HT1080 (cell line): ENCODE measurements around the gene ADM5. TPM values are rescaled to one million over a fixed set of nuclear protein-coding genes. Genes with fewer than 3 reads are reported as not detected.
"Not testable (repeated sequence)": the region's sequence is repeated elsewhere in the genome, so short reads cannot be mapped to it uniquely, and the experiment has no call there.

Source experiments
- DNase-seq: peaks from one replicate; pipeline ENCODE4 v3.0.0-alpha.2; 2015; ENCODE audit warnings: low read depth
- total RNA-seq: library from RNA; depleted of rRNA; stranded (reverse); fragments of >200 nt; shearing (Covaris generic); gene quantifications from 2 replicates; pipeline ENCODE4 v1.2.3, GENCODE V29; 2014

Gene ADM5
- total RNA-seq, 1 experiment from 2014 or later: 11.1 TPM

DNA sequence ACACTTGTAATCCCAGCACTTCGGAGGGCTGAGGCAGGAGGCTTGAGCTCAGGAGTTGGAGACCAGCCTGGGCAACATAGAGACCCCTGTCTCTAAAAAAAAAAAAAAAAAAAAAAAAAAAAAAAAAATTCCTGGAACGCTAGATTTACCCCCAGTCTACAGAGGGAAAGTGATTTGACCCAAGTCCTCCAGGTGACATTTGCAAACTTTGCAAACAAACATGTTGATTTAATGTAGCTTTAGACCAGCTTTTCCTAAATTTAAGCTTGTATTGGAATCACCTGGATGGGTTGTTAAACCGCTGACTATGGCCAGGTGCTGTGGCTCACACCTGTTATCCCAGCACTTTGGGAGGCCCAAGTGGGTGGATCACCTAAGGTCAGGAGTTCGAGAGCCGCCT lies 10.0 kb downstream of the ADM5 start:
- DNase-seq: no peak

DNA sequence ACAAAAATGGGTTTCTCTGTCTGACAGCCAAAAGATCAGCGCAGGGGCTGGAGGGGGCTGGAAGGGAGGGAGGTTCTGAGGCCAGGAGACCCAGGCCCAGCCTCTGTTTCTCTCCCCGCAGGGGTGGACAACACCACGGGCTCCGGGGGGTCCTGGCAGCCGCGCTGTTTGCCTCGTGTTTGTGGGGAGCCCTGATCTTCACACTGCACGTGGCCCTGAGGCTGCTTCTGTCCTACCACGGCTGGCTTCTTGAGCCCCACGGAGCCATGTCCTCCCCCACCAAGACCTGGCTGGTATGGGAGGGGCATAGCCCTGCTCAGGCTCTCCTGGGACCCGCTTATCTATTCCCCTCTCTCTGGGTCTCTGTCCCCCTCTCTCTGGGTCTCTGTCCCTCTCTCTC lies 11.2 kb downstream of the ADM5 start:
- DNase-seq: no peak

- DNase-seq: no peak
Observed at GRCh38 chr19:49701271-49701786, 11.9 kb downstream of the ADM5 start.

DNA sequence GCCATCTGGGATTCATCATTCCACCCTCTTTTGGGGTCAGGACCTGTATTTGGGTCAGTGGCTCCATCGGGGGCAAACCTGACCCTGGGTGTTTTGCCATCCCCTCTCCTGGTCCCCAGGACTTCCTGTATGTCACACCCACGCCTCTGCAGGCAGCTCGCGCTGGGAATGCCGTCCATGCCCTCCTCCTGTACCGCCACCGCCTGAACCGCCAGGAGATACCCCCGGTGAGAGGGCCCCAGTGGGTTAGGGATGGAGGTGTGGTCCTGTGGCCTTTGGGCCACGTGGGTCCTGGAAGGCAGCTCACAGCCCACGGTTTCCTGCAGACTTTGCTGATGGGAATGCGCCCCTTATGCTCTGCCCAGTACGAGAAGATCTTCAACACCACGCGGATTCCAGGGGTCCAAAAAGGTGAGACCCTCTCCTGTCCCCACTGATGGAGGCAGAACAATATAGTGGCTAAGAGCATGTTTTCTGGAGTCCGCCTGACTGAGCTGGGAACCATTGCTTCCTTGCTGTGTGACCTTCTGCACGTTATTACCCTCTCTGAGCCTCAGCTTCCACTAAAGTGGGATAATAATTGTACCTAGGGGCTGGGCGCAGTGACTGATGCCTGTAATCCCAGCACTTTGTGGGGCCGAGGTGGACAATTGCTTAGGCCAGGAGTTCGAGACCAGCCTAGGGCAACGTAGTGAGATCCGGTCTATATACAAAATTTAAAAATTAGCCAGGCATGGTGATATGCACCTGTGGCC lies 15.7 kb downstream of the ADM5 start:
- no peak for DNase-seq

DNA sequence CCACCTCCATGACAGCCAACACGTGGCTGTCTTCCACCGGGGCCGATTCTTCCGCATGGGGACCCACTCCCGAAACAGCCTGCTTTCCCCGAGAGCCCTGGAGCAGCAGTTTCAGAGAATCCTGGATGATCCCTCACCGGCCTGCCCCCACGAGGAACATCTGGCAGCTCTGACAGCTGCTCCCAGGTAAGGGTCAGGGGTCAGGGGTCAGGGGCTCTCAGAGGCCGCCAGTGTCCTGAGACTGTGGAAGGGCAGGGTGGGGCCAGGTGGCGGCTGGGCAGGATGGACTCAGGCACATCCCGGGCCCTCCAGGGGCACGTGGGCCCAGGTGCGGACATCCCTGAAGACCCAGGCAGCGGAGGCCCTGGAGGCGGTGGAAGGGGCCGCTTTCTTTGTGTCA lies 16.5 kb downstream of the ADM5 start:
- no peak for DNase-seq

DNA sequence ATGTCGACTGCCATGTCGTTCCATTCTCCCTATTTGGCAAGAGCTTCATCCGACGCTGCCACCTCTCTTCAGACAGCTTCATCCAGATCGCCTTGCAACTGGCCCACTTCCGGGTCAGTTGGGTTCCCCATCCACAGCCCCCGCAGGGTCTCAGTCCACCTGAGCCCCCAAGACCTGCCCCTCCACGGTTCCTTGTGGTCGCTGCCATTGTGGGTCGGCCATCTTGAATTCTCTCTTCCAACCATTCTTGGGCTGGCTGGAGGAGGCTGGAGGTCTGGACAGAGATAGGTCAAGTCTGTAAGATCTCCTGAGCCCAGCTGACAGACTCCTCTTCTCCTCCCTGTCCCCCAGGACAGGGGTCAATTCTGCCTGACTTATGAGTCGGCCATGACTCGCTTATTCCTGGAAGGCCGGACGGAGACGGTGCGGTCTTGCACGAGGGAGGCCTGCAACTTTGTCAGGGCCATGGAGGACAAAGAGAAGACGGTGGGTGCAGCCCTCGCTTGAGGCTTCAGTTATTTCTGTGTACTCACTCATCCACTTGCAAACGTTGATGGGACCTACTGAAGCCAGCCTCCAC lies 21.1 kb downstream of the ADM5 start:
- no peak for DNase-seq

- DNase-seq: peak; percentile 72
Observed at GRCh38 chr19:49712397-49712859, 23.0 kb downstream of the ADM5 start.

DNA sequence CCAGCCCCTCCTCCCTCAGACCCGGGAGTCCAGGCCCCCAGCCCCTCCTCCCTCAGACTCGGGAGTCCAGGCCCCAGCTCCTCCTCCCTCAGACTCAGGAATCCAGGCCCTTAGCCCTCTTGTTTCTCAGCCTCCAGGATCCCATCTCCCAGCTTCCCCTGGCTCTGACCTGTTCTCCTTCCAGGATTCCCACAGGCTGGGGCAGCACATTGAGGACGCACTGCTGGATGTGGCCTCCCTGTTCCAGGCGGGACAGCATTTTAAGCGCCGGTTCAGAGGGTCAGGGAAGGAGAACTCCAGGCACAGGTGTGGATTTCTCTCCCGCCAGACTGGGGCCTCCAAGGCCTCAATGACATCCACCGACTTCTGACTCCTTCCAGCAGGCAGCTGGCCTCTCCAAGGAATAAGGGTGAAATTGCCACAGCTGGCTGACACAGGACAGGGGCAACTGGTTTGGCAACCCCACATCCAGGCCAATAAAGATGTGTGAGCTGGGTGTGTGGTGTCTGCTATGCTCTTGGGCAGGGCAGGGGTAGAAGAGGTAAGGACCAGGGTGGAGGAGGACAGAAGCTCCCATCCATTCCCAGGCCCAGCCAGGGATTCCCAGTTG lies 23.9 kb downstream of the ADM5 start:
- no peak for DNase-seq

- no peak for DNase-seq
Observed at GRCh38 chr19:49716154-49716553, 26.8 kb downstream of the ADM5 start.

GRCh38 chr19:49718511-49718910 lies 29.1 kb downstream of the ADM5 start:
- DNase-seq: peak; percentile 17

DNA sequence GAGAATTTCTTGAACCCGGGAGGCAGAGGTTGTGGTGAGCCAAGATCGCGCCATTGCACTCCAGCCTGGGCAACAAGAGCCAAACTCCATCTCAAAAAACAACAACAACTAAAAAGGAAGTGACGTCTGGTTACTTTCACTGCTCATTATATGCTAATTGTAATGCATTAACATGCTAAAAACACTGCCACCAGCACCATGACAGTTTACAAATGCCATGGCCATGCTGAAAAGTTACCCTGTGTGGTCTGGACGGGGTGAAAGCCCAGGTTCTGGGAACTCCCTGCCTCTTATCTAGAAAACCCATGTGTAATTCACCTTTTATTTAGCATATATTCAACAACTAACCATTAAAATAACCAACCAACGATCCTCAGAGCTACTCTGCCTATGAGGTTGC lies 29.6 kb downstream of the ADM5 start:
- DNase-seq: no peak

DNA sequence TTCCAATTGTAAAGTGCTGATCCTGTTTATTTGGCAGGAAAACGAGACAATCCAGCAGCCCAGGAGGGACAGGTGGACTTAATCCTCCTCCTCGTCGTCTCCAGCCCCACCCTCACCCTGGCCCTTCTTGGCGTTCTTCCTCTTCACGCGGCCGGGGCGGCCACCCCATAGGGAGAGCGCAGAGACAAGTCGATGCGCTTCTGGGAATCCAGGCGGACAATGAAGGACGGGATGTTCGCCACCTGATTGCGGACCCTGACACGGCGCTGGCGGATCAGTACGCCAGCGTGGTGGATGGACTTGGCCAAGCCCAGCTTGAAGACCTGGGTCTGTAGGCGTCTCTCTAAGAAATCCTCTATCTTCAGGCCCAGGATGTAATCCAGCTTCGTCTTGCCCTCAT lies 30.0 kb downstream of the ADM5 start:
- not testable (repeated sequence) for DNase-seq

- DNase-seq: no peak
Observed at GRCh38 chr19:49727217-49728030, 38.0 kb downstream of the ADM5 start.

- no peak for DNase-seq
Observed at GRCh38 chr19:49730166-49730565, 40.8 kb downstream of the ADM5 start.

DNA sequence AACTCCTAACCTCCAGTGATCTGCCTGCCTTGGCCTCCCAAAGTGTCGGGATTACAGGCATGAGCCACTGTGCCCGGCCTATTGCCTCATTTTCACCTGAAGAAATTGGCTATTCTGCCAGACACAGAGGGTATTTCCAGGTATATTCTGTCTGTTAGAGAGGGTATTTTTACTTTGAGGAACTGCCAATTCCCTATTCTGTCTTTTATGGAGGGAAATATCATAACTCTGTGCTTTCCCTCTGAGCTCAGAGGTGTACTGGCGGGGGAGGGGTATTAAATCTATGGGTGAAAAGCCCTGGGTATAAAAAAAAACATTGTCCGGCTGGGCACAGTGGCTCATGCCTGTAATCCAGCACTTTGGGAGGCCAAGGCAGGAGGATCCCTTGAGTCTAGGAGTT lies 48.9 kb downstream of the ADM5 start:
- no peak for DNase-seq

DNA sequence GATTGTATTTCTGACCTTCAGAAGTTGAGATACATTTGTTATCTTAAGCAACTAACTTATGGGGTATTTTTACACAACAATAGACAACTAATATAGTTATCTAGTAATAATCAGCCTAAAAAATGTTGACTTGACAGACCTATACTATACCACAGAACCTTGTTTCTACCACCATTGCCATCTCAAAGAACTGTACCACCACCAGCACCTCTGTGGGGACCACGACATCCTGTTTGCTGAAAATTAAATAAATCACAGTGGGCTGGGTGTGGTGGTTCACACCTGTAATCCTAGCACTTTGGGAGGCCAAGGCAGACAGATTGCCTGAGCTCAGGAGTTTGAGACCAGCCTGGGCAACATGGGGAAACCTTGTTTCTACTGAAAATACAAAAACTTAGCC lies 49.7 kb downstream of the ADM5 start:
- DNase-seq: no peak

GRCh38 chr19:49739933-49740332 lies 50.5 kb downstream of the ADM5 start:
- DNase-seq: no peak
